PC-9 (cell line): ENCODE data around the gene PRKCA.

Experiments used
- EZH2 ChIP-seq: fragments of 200-600 bp; sonication (generic); IDR thresholded peaks from 2 replicates; pipeline ENCODE4 v1.8.0; 2017; ENCODE audit warnings: antibody characterized with exemption, low read depth
- TF ChIP-seq, protein P1 (sequence below): fragments of 200-600 bp; sonication (generic); conservative IDR thresholded peaks from 2 replicates; pipeline ENCODE4 v1.6.1; 2017; ENCODE audit warnings: mixed run types, antibody characterized with exemption, mild to moderate bottlenecking, moderate library complexity

DNA sequence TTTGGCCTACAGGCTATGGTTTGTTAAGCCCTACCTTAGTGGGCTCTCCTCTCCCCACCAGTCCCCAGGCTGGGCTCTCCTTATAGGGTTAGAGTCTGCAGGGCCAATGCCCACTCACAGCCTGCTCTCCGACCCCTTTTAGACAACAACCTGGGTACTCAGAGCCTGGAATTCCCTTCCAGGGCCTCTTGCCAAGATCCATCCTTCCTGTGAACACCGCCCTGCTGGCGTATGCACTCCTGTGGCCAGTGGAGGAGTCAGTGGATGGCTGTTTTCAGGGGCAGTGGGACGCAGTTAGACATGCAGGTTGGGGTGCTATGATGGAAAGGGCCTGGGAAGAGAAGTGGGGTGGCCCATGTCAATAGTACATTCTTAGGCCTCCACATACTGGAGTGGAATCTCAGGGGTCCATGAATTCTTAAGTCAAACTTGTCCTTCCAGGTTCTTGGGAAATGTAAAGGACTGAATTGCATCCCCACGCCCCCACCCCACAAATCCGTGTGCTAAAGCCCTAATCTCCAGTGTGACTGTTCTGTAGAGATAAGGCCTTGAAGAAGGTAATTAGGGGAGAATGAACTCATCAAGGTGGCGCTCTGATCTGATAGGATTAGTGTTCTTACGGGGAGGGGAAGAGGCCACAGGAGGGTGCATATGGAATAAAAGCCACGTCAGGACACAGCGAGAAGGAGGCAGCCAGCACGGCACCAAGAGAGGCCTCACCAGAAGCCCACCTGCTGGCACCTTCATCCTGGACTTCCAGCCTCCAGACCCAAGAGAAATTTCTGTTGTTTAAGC lies 450.9 kb downstream of the PRKCA start:
- TF ChIP-seq, protein P1, sequence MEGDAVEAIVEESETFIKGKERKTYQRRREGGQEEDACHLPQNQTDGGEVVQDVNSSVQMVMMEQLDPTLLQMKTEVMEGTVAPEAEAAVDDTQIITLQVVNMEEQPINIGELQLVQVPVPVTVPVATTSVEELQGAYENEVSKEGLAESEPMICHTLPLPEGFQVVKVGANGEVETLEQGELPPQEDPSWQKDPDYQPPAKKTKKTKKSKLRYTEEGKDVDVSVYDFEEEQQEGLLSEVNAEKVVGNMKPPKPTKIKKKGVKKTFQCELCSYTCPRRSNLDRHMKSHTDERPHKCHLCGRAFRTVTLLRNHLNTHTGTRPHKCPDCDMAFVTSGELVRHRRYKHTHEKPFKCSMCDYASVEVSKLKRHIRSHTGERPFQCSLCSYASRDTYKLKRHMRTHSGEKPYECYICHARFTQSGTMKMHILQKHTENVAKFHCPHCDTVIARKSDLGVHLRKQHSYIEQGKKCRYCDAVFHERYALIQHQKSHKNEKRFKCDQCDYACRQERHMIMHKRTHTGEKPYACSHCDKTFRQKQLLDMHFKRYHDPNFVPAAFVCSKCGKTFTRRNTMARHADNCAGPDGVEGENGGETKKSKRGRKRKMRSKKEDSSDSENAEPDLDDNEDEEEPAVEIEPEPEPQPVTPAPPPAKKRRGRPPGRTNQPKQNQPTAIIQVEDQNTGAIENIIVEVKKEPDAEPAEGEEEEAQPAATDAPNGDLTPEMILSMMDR = no peak
- TF ChIP-seq EZH2 = no peak
